Vagina (tissue), 2 donors: ENCODE measurements around the gene ALKBH5. TPM values are rescaled to one million over a fixed set of nuclear protein-coding genes. Genes with fewer than 3 reads are reported as not detected.

Experiments
- DNase-seq, 2 donors: peaks; one replicate each; pipeline ENCODE4 v3.0.0-alpha.2; 2017; ENCODE audit errors: extremely low spot score in 2 of 2
- H3K27ac ChIP-seq: fragments of 200-600 bp; sonication (generic); one replicate; pipeline ENCODE4 v1.5.1; 2019
- H3K27me3 ChIP-seq: fragments of 200-600 bp; sonication (generic); one replicate; pipeline ENCODE4 v1.5.1; 2019
- H3K36me3 ChIP-seq, 2 donors: fragments of 200-600 bp; sonication (generic); one replicate each; pipeline ENCODE4 v1.5.1; 2017 to 2019
- H3K4me1 ChIP-seq: fragments of 200-600 bp; sonication (generic); one replicate; pipeline ENCODE4 v1.5.1; 2019
- H3K4me3 ChIP-seq, 2 donors: fragments of 200-600 bp; sonication (generic); 1 replicate in 1 of 2; 2 replicates in 1 of 2; pipeline ENCODE4 v1.5.1; 2016 to 2019
- H3K9me3 ChIP-seq: fragments of 200-600 bp; sonication (generic); one replicate; pipeline ENCODE4 v1.5.1; 2019
- CTCF ChIP-seq, 3 experiments: fragments of 450-650 bp in 2 of 3; fragments of 200-600 bp in 1 of 3; sonication (generic) in 1 of 3; IDR thresholded peaks; one replicate each; pipeline ENCODE4 v1.5.1; 2017 to 2019; ENCODE audit warnings: antibody characterized with exemption in 3 of 3, mild to moderate bottlenecking in 2 of 3, moderate library complexity in 2 of 3
- POLR2A ChIP-seq, 2 donors: fragments of 450-650 bp; IDR thresholded peaks; one replicate each; pipeline ENCODE4 v1.6.1; 2017; ENCODE audit warnings: antibody characterized with exemption in 2 of 2, mild to moderate bottlenecking in 2 of 2, moderate library complexity in 2 of 2
- POLR2AphosphoS5 ChIP-seq, 2 donors: sonication (generic); formaldehyde crosslinking; IDR thresholded peaks; one replicate each; pipeline ENCODE4 v1.9.0; 2017; ENCODE audit warnings: antibody characterized with exemption in 2 of 2, mild to moderate bottlenecking in 2 of 2, low read depth in 1 of 2; ENCODE audit not compliant: insufficient read depth in 1 of 2
- intact Hi-C: fragments of 100-400 bp; cut with DNase I; formaldehyde crosslinking; loops from one replicate; pipeline ENCODE4 v1.15.1; 2023
- total RNA-seq: library from RNA; depleted of rRNA; stranded (reverse); fragments of >200 nt; gene quantifications from one replicate; pipeline ENCODE4 v1.2.3, GENCODE V29; 2016

ALKBH5 gene
- total RNA-seq, 1 donor from 2014 or later, result 77.3 TPM

DNA sequence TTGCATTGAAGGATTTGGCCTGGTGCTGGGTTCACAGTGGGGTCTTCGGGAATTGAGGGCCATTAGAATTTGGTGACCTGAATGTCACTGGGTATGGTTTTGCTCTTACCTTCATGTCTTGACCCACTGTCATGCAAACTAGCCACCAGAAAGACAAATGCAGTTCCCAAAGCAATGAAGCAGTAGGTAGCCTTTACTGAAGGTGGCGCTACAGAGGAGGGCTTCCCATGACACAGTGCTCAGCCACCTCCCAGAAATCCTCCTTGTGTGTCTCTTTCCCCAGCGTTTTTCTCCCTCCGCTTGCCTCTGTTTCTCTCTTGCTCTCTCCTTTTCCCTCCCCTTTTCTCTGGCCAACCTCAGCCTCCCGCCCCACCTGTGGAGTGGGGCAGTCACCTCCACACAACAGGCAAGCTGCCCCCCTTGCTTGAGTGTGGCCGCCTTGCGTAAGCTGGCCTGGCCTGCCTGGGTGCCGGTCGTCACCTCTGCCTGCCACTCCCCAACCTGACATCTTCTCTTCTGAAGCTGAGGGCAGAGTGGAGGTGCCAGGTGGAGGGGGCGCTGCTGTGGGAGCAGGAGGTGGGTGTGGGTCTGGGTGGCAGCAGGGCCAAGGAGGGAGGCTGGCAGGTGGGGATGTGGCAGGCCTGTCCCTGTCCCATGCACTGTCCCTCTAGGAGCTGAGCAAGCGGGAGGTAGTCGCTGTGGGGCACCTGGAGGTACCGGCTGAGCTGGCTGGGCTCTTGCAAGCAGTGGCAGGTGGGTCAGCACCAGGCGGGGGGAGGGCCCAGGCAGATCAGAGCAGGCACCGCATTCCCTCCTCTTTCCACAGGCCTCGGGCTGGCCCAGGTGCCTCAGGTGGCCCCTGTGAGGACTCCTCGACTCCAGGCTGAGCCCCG, 40.3 kb upstream of the ALKBH5 start:
- Histone ChIP-seq H3K27me3 (no peaks in the 10 kb centered on the region), H3K4me1 (no peaks in the 10 kb centered on the region), H3K27ac (no peak overlapping the region), H3K4me3 (no peak overlapping the region), H3K9me3 (no peaks in the 10 kb centered on the region), H3K36me3 (no peaks in the 10 kb centered on the region)
- intact Hi-C loops, result no loop called here
- no peak for TF ChIP-seq POLR2AphosphoS5 (IDR thresholded peaks at IDR 0.05; ENCODE audit: insufficient read depth in 1 of 2, low read depth in 1 of 2)
- no peak for TF ChIP-seq POLR2A (IDR thresholded peaks at IDR 0.05)
- no peak for DNase-seq

DNA sequence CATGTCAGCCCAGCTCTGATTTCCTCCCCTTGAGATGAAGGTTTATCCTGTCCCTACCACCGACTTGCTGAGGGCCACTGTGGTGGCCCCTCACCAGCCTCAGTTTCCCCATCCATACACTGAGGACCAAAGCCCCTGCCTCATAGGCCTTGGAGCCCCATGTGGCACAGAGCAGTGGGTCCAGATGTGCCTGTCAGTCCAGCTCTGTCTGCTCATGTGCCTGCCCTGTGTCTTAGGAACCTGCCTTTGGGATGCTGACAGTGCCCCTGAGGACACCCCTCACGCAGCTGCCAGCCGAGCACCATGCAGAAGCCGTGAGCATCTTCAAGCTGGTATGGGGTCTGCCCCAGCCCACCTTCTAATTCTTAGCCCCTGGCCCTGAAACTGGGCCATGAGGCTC, 39.4 kb upstream of the ALKBH5 start:
- Histone ChIP-seq H3K4me3 (no peak overlapping the region), H3K9me3 (no peaks in the 10 kb centered on the region), H3K36me3 (no peaks in the 10 kb centered on the region), H3K27me3 (no peaks in the 10 kb centered on the region), H3K27ac (no peak overlapping the region), H3K4me1 (no peaks in the 10 kb centered on the region)
- no peak for TF ChIP-seq POLR2A (IDR thresholded peaks at IDR 0.05)
- intact Hi-C loops, result no loop called here
- no peak for DNase-seq

DNA sequence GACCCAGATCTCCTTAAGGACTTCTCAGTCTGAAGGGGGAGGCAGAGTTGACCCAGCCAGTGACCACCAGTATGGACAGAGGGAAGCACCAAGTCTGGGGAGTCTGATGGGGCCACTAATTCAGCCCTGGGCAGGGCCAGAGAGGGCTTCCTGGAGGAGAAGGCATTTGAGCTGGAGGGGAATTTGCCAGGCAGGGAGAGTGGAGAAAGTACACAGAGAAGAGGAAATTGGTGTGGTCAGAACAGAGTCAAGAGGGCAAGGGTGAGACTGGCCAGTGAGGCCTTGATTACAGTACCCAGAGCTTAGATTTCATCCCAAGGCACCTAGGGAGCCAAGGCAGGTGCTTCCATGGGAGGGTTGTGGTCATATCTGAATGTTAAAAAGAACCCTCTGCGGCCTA, 38.8 kb upstream of the ALKBH5 start:
- Histone ChIP-seq H3K9me3 (no peaks in the 10 kb centered on the region), H3K4me3 (no peak overlapping the region), H3K4me1 (no peaks in the 10 kb centered on the region), H3K36me3 (no peaks in the 10 kb centered on the region), H3K27me3 (no peaks in the 10 kb centered on the region), H3K27ac (no peak overlapping the region)
- intact Hi-C loops, result no loop called here
- no peak for DNase-seq
- TF ChIP-seq POLR2A (IDR thresholded peaks at IDR 0.05), result no peak
- no peak for TF ChIP-seq CTCF (IDR thresholded peaks at IDR 0.05)

DNA sequence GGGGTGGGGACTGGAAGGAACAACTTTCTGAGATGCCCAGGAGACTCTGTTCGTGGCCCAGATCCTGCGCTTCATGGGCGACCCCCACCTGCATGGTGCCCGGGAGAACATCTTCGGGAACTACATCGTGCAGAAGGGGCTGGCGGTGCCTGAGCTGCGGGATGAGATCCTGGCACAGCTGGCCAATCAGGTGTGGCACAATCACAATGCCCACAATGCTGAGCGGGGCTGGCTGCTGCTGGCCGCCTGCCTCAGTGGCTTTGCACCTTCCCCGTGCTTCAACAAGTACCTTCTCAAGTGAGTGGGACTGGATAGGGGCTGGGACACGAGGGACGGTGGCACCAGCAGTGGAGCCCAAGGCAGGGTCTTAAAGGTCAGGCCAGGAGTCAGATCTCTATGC, 37.8 kb upstream of the ALKBH5 start:
- no peak for DNase-seq
- H3K27ac ChIP-seq, result no peak overlapping the region
- H3K27me3 ChIP-seq, result no peaks in the 10 kb centered on the region
- no peaks in the 10 kb centered on the region for H3K9me3 ChIP-seq
- H3K4me1 ChIP-seq, result no peaks in the 10 kb centered on the region
- TF ChIP-seq POLR2A (IDR thresholded peaks at IDR 0.05) (no peak), CTCF (IDR thresholded peaks at IDR 0.05) (no peak), POLR2AphosphoS5 (IDR thresholded peaks at IDR 0.05; ENCODE audit: insufficient read depth in 1 of 2, low read depth in 1 of 2) (no peak)
- intact Hi-C loops, result no loop called here
- H3K4me3 ChIP-seq, result no peak overlapping the region
- H3K36me3 ChIP-seq, result no peaks in the 10 kb centered on the region

GRCh38 chr17:18146259-18146658, 37.4 kb upstream of the ALKBH5 start:
- no peaks in the 10 kb centered on the region for H3K27me3 ChIP-seq
- intact Hi-C loops, result no loop called here
- no peaks in the 10 kb centered on the region for H3K9me3 ChIP-seq
- no peak overlapping the region for H3K4me3 ChIP-seq
- H3K27ac ChIP-seq, result no peak overlapping the region
- no peaks in the 10 kb centered on the region for H3K36me3 ChIP-seq
- H3K4me1 ChIP-seq, result no peaks in the 10 kb centered on the region
- TF ChIP-seq CTCF (IDR thresholded peaks at IDR 0.05) (no peak), POLR2AphosphoS5 (IDR thresholded peaks at IDR 0.05; ENCODE audit: insufficient read depth in 1 of 2, low read depth in 1 of 2) (no peak), POLR2A (IDR thresholded peaks at IDR 0.05) (no peak)
- DNase-seq, result no peak

DNA sequence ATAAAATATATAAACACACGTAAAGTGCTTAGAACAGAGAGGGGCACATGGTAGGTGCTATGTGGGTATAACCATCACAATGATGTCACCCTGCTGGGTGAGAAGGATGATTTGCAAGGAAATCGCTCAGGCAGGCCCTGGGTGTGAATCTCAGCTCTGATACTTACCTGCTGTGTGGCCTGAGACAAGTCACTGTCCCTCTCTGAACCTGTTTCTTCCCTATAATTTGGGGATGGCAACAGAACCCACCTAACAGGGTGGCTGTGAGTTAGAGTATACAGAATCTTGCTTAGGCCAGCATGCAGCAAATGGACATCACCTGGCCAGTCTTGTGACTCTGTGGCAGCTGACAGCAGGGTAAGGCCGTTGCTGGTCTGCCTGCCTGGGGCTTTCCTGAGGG, 36.6 kb upstream of the ALKBH5 start:
- DNase-seq, result no peak
- H3K27me3 ChIP-seq, result no peaks in the 10 kb centered on the region
- H3K4me3 ChIP-seq, result no peak overlapping the region
- H3K36me3 ChIP-seq, result no peaks in the 10 kb centered on the region
- H3K9me3 ChIP-seq, result no peaks in the 10 kb centered on the region
- TF ChIP-seq CTCF (IDR thresholded peaks at IDR 0.05) (no peak), POLR2AphosphoS5 (IDR thresholded peaks at IDR 0.05; ENCODE audit: insufficient read depth in 1 of 2, low read depth in 1 of 2) (no peak), POLR2A (IDR thresholded peaks at IDR 0.05) (no peak)
- H3K27ac ChIP-seq, result no peak overlapping the region
- H3K4me1 ChIP-seq, result no peaks in the 10 kb centered on the region
- intact Hi-C loops, result no loop called here
